H9 (cell line): ENCODE data around the gene C12orf56. TPM values are rescaled to one million over a fixed set of nuclear protein-coding genes. Genes with fewer than 3 reads are reported as not detected.

Source experiments
- DNase-seq: peaks from one replicate; pipeline ENCODE4 v3.0.0-alpha.2; 2017
- H2AFZ ChIP-seq: one replicate; pipeline ENCODE4 v1.6.1; 2013; ENCODE audit warnings: mild to moderate bottlenecking, low read length, control low read depth, moderate library complexity
- H2AK5ac ChIP-seq: 2 replicates; pipeline ENCODE4 v1.6.1; 2013; ENCODE audit warnings: low read length, control low read depth, mixed read lengths; ENCODE audit not compliant: insufficient read length
- H2BK120ac ChIP-seq: one replicate; pipeline ENCODE4 v1.6.1; 2013; ENCODE audit warnings: low read depth, mild to moderate bottlenecking, low read length, control low read depth, inconsistent platforms; ENCODE audit not compliant: poor library complexity, severe bottlenecking
- H2BK12ac ChIP-seq: 2 replicates; pipeline ENCODE4 v1.6.1; 2013; ENCODE audit warnings: low read length, control low read depth, mixed read lengths, low read depth; ENCODE audit not compliant: insufficient read length
- H2BK15ac ChIP-seq: 2 replicates; pipeline ENCODE4 v1.6.1; 2013; ENCODE audit warnings: low read depth, low read length, control low read depth
- H2BK20ac ChIP-seq: one replicate; pipeline ENCODE4 v1.6.1; 2013; ENCODE audit warnings: low read depth, mild to moderate bottlenecking, low read length, control low read depth, inconsistent platforms; ENCODE audit not compliant: poor library complexity, severe bottlenecking
- H2BK5ac ChIP-seq: 2 replicates; pipeline ENCODE4 v1.6.1; 2013; ENCODE audit warnings: low read length, control low read depth, mixed read lengths; ENCODE audit not compliant: insufficient read length
- H3K14ac ChIP-seq: 2 replicates; pipeline ENCODE4 v1.6.1; 2013; ENCODE audit warnings: low read length, control low read depth; ENCODE audit not compliant: insufficient read depth
- H3K18ac ChIP-seq: 2 replicates; pipeline ENCODE4 v1.6.1; 2013; ENCODE audit warnings: low read depth, mild to moderate bottlenecking, mixed read lengths, low read length, control low read depth; ENCODE audit not compliant: insufficient read length
- H3K23ac ChIP-seq: 2 replicates; pipeline ENCODE4 v1.6.1; 2013; ENCODE audit warnings: low read length, control low read depth, mixed read lengths, low read depth; ENCODE audit not compliant: insufficient read length
- H3K23me2 ChIP-seq: 2 replicates; pipeline ENCODE4 v1.6.1; 2013; ENCODE audit warnings: low read depth, mild to moderate bottlenecking, mixed read lengths, low read length, control low read depth; ENCODE audit not compliant: insufficient read length, poor library complexity, severe bottlenecking
- H3K27ac ChIP-seq: 2 replicates; pipeline ENCODE4 v1.5.1; 2013; ENCODE audit warnings: low read length, control low read depth, mixed read lengths, low read depth; ENCODE audit not compliant: insufficient read length
- H3K27me3 ChIP-seq: 2 replicates; pipeline ENCODE4 v1.6.1; 2013; ENCODE audit warnings: low read length, control low read depth, inconsistent platforms; ENCODE audit not compliant: insufficient read depth
- H3K4ac ChIP-seq: 2 replicates; pipeline ENCODE4 v1.6.1; 2013; ENCODE audit warnings: low read depth, mild to moderate bottlenecking, control low read depth, inconsistent platforms, low read length, moderate library complexity
- H3K4me1 ChIP-seq: 2 replicates; pipeline ENCODE4 v1.6.1; 2013; ENCODE audit warnings: low read length, control low read depth, inconsistent platforms; ENCODE audit not compliant: insufficient read depth
- H3K4me2 ChIP-seq: 2 replicates; pipeline ENCODE4 v1.6.1; 2013; ENCODE audit warnings: low read length, control low read depth, mixed read lengths; ENCODE audit not compliant: insufficient read length, insufficient read depth
- H3K56ac ChIP-seq: 2 replicates; pipeline ENCODE4 v1.6.1; 2013; ENCODE audit warnings: low read depth, mild to moderate bottlenecking, mixed read lengths, low read length, control low read depth; ENCODE audit not compliant: insufficient read length
- H3K79me1 ChIP-seq: 2 replicates; pipeline ENCODE4 v1.6.1; 2013; ENCODE audit warnings: low read depth, mild to moderate bottlenecking, moderate library complexity, low read length, control low read depth, inconsistent platforms; ENCODE audit not compliant: insufficient read depth, poor library complexity, severe bottlenecking
- H3K79me2 ChIP-seq: 2 replicates; pipeline ENCODE4 v1.6.1; 2013; ENCODE audit warnings: low read length, control low read depth, inconsistent platforms; ENCODE audit not compliant: insufficient read depth
- H3K9ac ChIP-seq: 2 replicates; pipeline ENCODE4 v1.6.1; 2013; ENCODE audit warnings: low read length, control low read depth, mixed read lengths; ENCODE audit not compliant: insufficient read length; ENCODE audit errors: extremely low read depth
- H3K9me3 ChIP-seq: one replicate; pipeline ENCODE4 v1.6.1; 2013; ENCODE audit warnings: low read depth, low read length, inconsistent platforms; ENCODE audit not compliant: control insufficient read depth
- H3T11ph ChIP-seq: one replicate; pipeline ENCODE4 v1.6.1; 2013; ENCODE audit warnings: mild to moderate bottlenecking, low read length, control low read depth, inconsistent platforms
- H4K20me1 ChIP-seq: one replicate; pipeline ENCODE4 v1.6.1; 2013; ENCODE audit not compliant: control insufficient read depth, insufficient read length, insufficient read depth
- H4K5ac ChIP-seq: 2 replicates; pipeline ENCODE4 v1.6.1; 2013; ENCODE audit warnings: low read depth, mild to moderate bottlenecking, mixed read lengths, low read length, control low read depth; ENCODE audit not compliant: insufficient read length
- H4K8ac ChIP-seq: replicated peaks from 2 replicates; pipeline ENCODE4 v1.6.1; 2013; ENCODE audit warnings: low read length, control low read depth, mixed read lengths, low read depth; ENCODE audit not compliant: insufficient read length
- H4K91ac ChIP-seq: 2 replicates; pipeline ENCODE4 v1.6.1; 2013; ENCODE audit warnings: low read depth, mild to moderate bottlenecking, moderate library complexity, mixed read lengths, low read length, control low read depth; ENCODE audit not compliant: insufficient read length
- H3K27ac Mint-ChIP-seq, 3 experiments: 2 replicates in 2 of 3; 3 replicates in 1 of 3; pipeline ENCODE4 v1.8.0; 2020 to 2021; ENCODE audit warnings: mixed read lengths in 3 of 3, mild to moderate bottlenecking in 1 of 3, moderate library complexity in 1 of 3
- H3K27me3 Mint-ChIP-seq: 2 replicates; pipeline ENCODE4 v1.8.0; 2021; ENCODE audit warnings: low read depth, mild to moderate bottlenecking, moderate library complexity, mixed read lengths
- H3K36me3 Mint-ChIP-seq, 3 experiments: 2 replicates in 2 of 3; 3 replicates in 1 of 3; pipeline ENCODE4 v1.8.0; 2020 to 2021; ENCODE audit warnings: low read depth in 3 of 3, mixed read lengths in 3 of 3; ENCODE audit not compliant: insufficient read depth in 1 of 3
- H3K4me1 Mint-ChIP-seq, 2 experiments: 2 replicates each; pipeline ENCODE4 v1.8.0; 2020; ENCODE audit warnings: mixed read lengths in 2 of 2
- H3K4me3 Mint-ChIP-seq, 2 experiments: 2 replicates in 1 of 2; 3 replicates in 1 of 2; pipeline ENCODE4 v1.8.0; 2020 to 2021; ENCODE audit warnings: mild to moderate bottlenecking in 2 of 2, mixed read lengths in 2 of 2, moderate library complexity in 1 of 2
- H3K9me3 Mint-ChIP-seq, 2 experiments: 2 replicates in 1 of 2; 3 replicates in 1 of 2; pipeline ENCODE4 v1.8.0; 2020; ENCODE audit warnings: mild to moderate bottlenecking in 2 of 2, mixed read lengths in 2 of 2, moderate library complexity in 1 of 2
- total RNA-seq: library from RNA; stranded (reverse); gene quantifications from 2 replicates; pipeline ENCODE4 v1.2.1, GENCODE V29; 2021
- TF ChIP-seq, protein P1 (sequence below): fragments of 200-600 bp; sonication (generic); conservative IDR thresholded peaks from 3 replicates; pipeline ENCODE4 v1.8.0; 2021; ENCODE audit warnings: antibody characterized with exemption, mild to moderate bottlenecking

The C12orf56 gene
- total RNA-seq, 1 experiment from 2014 or later = 2.2 TPM

DNA sequence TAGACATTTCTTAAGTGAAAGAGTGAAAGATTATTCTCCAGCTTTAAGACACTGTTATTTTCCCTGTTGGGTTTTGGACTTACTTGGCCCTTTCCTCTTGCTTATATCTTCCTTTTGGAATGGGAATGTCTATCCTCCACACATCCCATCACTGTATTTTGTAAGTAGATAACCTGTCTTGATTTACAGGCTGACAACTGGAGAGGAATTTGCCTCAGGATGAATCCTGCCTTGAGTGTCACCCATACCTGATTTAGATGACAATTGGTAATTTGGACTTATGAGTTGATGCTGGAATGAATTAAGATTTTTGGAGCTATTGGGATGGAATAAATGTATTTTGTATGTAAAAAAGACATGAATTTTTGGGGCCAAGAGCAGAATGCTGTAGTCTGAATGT, 94.3 kb downstream of the C12orf56 start:
- Histone ChIP-seq H2AK5ac (no peak overlapping the region), H3K79me1 (no peaks in the 10 kb centered on the region), H3K79me2 (no peaks in the 10 kb centered on the region), H3K14ac (no peak overlapping the region), H3K18ac (no peak overlapping the region), H3K56ac (no peak overlapping the region), H2BK15ac (no peak overlapping the region), H4K5ac (no peak overlapping the region), H3K9ac (no peak overlapping the region), H3K23me2 (no peaks in the 10 kb centered on the region), H3K23ac (no peak overlapping the region), H3K4me1 (no peaks in the 10 kb centered on the region), H3K4me2 (no peak overlapping the region), H4K91ac (no peak overlapping the region), H2BK120ac (no peak overlapping the region), H2AFZ (no peak overlapping the region), H3K9me3 (no peaks in the 10 kb centered on the region), H2BK5ac (no peak overlapping the region), H3T11ph (no peak overlapping the region), H4K20me1 (no peaks in the 10 kb centered on the region), H3K27me3 (no peaks in the 10 kb centered on the region), H4K8ac (no peak overlapping the region), H3K27ac (no peak overlapping the region), H2BK12ac (no peak overlapping the region), H2BK20ac (no peak overlapping the region), H3K4ac (no peak overlapping the region)
- DNase-seq = no peak
- H3K9me3 Mint-ChIP-seq = peaks cover 0 to 2% of the 10 kb centered on the region in 2 experiments; a peak in 2 of 5 replicates
- no peaks in the 10 kb centered on the region; the same call in 1 of the 2 replicates for H3K27me3 Mint-ChIP-seq
- H3K4me1 Mint-ChIP-seq = peaks cover 0 to 5% of the 10 kb centered on the region in 2 experiments; a peak in 1 of 4 replicates
- H3K27ac Mint-ChIP-seq = no peak overlapping the region
- H3K4me3 Mint-ChIP-seq = no peak overlapping the region
- peaks cover 0 to 6% (median 0%) of the 10 kb centered on the region in 3 experiments; a peak in 2 of 7 replicates for H3K36me3 Mint-ChIP-seq
- TF ChIP-seq, protein P1, sequence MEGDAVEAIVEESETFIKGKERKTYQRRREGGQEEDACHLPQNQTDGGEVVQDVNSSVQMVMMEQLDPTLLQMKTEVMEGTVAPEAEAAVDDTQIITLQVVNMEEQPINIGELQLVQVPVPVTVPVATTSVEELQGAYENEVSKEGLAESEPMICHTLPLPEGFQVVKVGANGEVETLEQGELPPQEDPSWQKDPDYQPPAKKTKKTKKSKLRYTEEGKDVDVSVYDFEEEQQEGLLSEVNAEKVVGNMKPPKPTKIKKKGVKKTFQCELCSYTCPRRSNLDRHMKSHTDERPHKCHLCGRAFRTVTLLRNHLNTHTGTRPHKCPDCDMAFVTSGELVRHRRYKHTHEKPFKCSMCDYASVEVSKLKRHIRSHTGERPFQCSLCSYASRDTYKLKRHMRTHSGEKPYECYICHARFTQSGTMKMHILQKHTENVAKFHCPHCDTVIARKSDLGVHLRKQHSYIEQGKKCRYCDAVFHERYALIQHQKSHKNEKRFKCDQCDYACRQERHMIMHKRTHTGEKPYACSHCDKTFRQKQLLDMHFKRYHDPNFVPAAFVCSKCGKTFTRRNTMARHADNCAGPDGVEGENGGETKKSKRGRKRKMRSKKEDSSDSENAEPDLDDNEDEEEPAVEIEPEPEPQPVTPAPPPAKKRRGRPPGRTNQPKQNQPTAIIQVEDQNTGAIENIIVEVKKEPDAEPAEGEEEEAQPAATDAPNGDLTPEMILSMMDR = no peak
